Thyroid gland (tissue), 4 donors: ENCODE results near the gene CLCA2.

Source experiments
- POLR2A ChIP-seq, 2 donors: fragments of 450-650 bp; IDR thresholded peaks; one replicate each; pipeline ENCODE4 v1.6.1; 2017; ENCODE audit warnings: antibody characterized with exemption in 2 of 2, mild to moderate bottlenecking in 2 of 2, moderate library complexity in 1 of 2
- TF ChIP-seq, protein P1 (sequence below), 6 experiments: fragments of 200-600 bp in 3 of 6; fragments of 450-650 bp in 3 of 6; sonication (generic) in 3 of 6; IDR thresholded peaks; one replicate each; pipeline ENCODE4 v1.5.1; 2016 to 2019; ENCODE audit warnings: antibody characterized with exemption in 6 of 6, mild to moderate bottlenecking in 2 of 6, inconsistent platforms in 1 of 6, moderate library complexity in 1 of 6

DNA sequence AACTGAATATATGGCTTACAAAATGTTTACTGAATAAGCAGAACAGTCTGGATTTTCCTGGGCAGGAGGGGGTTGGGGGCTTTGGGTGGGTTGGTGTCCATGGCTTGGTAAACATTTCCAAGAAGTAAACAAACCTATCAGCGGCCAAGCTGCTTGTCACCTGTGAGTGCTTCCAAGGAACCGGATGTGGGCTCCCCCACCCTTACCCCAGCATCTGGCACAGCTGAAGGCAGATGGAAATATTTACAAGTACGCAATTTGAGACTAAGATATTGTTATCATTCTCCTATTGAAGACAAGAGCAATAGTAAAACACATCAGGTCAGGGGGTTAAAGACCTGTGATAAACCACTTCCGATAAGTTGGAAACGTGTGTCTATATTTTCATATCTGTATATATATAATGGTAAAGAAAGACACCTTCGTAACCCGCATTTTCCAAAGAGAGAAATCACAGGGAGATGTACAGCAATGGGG lies 44.6 kb downstream of the CLCA2 start, which contains the start of gene CLCA1:
- TF ChIP-seq, protein P1, sequence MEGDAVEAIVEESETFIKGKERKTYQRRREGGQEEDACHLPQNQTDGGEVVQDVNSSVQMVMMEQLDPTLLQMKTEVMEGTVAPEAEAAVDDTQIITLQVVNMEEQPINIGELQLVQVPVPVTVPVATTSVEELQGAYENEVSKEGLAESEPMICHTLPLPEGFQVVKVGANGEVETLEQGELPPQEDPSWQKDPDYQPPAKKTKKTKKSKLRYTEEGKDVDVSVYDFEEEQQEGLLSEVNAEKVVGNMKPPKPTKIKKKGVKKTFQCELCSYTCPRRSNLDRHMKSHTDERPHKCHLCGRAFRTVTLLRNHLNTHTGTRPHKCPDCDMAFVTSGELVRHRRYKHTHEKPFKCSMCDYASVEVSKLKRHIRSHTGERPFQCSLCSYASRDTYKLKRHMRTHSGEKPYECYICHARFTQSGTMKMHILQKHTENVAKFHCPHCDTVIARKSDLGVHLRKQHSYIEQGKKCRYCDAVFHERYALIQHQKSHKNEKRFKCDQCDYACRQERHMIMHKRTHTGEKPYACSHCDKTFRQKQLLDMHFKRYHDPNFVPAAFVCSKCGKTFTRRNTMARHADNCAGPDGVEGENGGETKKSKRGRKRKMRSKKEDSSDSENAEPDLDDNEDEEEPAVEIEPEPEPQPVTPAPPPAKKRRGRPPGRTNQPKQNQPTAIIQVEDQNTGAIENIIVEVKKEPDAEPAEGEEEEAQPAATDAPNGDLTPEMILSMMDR (IDR thresholded peaks at IDR 0.05), result no peak
- TF ChIP-seq POLR2A (IDR thresholded peaks at IDR 0.05), result no peak
